GM19023 (cell line): ENCODE results near the gene KIF26B.

Source experiments
- ATAC-seq: cut with Tn5 transposase; IDR thresholded peaks from one replicate; pipeline ENCODE4 v1.9.1; 2021; ENCODE audit warnings: mild to moderate bottlenecking, moderate library complexity; ENCODE audit not compliant: unreplicated experiment

The KIF26B gene

DNA sequence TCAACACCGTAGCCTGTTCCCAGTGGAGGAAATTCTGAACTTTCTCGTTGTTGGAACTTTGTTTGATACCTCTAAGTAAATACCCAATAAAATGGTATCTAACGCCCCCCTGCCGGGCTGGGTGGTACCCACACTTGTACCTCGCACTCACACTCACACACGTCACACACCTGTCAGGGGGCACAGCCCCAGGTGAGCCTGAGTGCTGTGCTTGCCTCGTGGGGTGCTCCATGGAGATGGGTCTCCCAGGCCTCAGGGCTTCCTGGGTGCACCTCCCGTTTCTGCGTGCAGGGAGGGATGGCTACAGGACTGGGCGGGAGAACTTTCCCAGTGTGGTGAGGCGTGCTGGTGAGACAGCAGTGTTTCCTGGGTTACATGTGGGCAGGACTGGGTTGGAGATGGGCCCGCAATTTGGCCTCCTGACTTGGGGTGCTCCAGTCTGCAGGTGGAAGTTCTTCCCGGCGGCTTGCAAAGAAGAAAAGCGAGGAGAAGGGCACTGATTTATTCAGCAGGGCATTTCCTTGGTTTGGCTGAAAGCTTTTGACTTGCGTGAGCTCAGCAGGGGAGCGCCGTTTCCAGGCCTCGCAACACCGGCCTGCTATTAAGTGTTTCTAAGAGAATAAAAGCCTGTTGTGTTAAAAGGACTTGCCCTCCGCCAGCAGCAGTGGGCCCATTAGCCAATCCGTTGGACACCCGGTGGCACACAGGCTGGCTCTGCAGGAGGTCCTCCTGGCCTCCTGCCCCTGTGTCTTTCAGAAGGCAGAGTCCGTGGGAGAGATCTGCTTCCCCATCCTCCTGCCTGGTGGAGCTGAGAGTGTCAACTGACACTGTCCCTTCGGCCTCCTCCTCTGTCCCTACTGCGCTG is 79.7 kb downstream of the KIF26B start:
- ATAC-seq = no peak

DNA sequence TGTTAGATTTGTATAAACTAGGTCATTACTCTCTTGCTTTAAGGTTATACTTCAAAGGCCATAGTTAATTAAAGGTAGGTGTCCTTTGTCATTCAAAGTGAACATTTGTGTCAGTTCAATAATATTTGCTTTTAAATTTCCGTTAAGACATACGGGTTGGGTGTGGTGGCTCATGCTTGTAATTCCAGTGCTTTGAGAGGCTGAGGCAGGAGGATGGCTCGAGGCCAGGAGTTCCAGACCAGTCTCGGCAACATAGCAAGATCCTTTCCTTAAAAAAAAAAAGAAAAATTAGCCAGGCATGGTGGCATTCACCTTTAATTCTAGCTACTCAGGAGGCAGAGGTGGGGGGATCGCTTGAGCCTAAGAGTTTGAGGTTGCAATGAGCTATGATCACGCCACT is 80.4 kb downstream of the KIF26B start:
- no peak for ATAC-seq

- ATAC-seq = no peak
Measured at GRCh38 chr1:245240648-245241165, 85.9 kb downstream of the KIF26B start.

- ATAC-seq = no peak
Measured at GRCh38 chr1:245241526-245242130, 86.8 kb downstream of the KIF26B start.

- ATAC-seq = no peak
Measured at GRCh38 chr1:245242989-245243388, 88.2 kb downstream of the KIF26B start.

GRCh38 chr1:245245021-245245667 is 90.4 kb downstream of the KIF26B start:
- no peak for ATAC-seq

DNA sequence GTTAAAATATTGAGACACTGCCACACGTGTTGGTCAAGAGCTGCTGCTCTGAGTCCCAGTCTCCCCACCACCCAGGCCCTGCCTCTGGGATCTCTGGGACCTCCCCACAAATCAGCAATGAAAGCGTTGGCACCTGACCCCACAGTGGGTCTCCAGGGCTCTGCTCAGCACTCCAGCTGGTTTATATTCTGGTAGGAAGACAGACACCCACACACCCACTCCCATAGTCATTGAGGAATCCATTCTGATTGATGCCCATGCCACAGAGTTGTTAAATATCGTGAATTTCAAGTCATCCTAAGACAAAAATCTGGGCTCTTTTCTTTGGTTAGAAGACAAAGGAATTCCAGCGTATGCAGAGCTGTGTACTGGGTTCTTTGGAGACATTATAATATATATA is 91.6 kb downstream of the KIF26B start:
- no peak for ATAC-seq

DNA sequence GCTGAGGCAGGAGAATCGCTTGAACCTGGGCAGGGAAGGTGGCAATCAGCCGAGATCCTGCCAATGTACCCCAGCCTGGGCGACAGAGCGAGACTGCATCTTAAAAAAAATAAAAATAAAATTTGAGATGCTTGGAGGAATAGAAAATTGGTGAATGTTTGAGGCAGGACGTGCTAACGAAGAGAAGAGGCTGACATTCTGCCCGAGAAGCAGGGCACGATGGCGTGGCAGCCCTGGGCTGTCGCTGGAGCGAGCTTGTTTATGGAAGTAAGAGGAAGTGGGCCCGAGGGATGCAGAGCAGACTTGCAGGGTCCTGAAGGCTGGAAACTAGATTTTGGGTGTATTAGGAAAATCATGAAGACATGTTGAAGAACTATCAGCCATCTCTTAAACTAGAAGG is 92.6 kb downstream of the KIF26B start:
- no peak for ATAC-seq

DNA sequence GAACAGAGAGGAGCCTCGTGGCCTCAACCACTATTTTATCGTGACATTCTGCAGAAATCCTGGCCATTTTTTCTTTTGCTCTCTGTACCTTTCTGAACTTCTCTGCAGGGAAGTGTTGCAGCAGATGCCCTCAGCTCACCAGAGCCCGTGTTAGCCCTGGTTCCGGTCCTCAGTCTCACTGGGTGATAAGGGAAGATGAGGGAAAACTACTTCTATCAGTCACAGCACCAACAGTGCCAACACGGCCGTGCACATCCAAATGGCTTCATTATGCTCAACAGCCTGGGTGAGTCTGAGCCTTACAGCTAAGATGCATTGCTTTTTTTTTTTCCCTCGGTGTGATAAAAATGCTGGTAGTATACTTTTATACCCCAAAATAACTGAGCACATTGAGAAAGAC is 93.0 kb downstream of the KIF26B start:
- no peak for ATAC-seq

GRCh38 chr1:245248231-245248731 is 93.5 kb downstream of the KIF26B start:
- no peak for ATAC-seq

- ATAC-seq = no peak
Measured at GRCh38 chr1:245255783-245256182, 101.0 kb downstream of the KIF26B start.

- ATAC-seq = no peak
Measured at GRCh38 chr1:245256528-245256927, 101.7 kb downstream of the KIF26B start.

DNA sequence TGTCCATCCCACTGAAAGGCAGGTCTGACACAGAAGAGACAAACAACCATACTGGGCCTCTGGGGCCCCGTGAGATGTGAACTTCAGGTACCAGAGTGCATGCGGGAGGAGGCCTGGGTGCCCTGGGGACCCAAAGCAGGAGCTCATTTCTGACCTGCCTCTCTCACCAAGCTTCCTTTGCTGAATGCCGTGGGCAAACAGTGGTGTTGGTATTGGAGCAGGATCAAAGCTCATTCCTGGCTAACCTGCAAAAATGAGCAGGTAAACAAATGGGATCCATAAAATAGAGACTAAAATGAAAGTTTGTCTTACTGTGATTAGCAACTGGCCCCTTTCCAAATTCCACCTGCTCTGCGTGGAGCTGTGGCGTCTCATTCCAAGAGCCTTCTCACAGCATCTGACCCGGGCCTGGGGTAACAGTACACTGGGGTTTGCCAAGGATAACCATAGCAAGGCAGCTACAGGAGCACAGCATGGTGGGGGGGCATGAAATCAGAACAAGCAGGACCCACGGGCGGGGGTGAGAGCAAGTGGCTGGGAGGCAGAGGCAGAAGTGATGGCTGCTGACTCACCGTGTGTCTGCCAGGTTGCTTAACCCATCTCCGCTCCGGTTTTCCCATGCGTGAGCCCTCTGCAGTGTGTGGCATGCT is 103.6 kb downstream of the KIF26B start:
- ATAC-seq = no peak

- ATAC-seq = no peak
Measured at GRCh38 chr1:245260110-245260882, 105.5 kb downstream of the KIF26B start.

- ATAC-seq = no peak
Measured at GRCh38 chr1:245260883-245261282, 106.1 kb downstream of the KIF26B start.

- no peak for ATAC-seq
Measured at GRCh38 chr1:245261786-245262185, 107.0 kb downstream of the KIF26B start.

DNA sequence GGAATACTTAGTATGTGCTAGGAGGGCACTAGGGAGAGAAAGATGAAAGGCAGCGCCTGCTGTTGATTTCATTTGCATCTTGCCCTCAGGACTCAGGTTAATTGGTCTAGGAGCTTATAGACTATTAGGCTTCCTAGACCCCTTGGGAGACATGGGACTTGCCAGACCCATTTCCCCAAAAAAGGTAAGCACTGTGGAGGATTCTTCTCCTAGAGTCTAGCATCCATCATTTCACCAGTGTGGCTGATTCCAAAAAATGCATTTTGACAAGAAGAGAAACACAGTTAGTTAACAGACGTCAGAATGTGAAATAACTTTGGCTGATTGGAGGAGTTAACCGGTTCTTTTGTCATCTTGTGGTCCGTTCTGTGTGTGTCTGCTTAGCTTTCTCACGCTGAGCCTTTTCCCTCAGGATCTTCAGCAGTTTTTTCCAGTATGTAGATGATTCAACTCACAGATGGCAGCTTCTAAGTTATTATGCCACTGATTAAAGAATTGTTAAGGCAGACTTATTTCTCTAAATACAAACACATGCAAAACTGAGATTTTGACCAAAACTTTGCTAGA is 108.8 kb downstream of the KIF26B start:
- no peak for ATAC-seq

DNA sequence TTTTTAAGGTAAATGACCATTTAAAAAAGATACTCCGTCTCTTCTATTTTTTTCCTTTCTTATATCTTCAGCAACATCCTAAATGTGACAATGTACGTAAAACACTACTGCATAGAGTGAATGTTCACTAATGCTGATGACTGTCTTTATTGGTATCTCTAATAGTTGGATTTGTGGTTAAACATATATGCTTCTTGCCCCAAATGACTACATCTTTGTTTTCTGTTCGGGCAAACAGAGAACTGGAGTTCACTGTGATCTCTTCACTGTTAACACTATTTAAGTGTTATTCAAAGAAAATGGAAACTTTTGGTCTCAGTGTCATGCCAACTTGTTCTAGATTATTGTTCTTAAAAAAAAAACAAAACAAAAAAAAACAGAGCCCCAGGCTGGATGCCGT is 109.4 kb downstream of the KIF26B start:
- no peak for ATAC-seq

DNA sequence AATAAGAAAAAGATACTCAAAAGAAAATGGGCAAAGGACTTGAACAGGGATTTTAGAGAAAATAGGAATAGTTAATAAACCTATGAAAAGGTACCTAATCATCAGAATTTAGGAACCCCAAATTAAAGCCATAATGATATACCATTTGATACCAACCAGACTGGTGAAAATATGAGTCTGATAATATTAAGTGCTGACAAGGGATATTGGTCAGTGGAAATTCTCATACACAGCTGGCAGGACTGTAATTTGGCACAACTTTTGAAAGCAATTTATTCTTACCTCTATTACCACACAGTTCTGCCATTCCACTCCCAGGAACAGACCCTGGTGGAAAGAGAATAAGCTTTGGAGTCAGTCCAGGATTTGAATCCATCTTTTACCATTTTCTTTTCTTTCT is 111.3 kb downstream of the KIF26B start:
- no peak for ATAC-seq

DNA sequence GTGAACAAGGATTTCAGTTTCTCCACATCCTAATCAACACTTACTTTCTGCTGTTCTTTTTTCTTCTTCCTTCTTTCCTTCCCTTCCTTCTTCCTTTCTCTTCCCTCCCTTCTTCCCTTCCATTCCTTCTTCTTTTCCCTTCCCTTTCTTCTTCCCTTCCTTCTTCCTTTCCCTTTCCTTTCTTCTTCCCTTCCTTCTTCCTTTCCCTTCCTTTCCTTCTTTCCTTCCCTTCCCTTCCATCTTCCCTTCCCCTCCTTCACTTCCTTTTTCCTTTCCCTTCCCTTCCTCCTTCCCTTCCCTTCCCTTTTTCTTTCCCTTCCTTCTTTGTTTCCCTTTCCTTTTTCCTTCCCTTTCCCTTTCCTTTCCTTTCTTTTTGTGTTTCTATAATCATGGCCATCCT is 115.3 kb downstream of the KIF26B start:
- no peak for ATAC-seq
